OCI-LY7 (cell line): ENCODE data around the gene NAPG. TPM values are rescaled to one million over a fixed set of nuclear protein-coding genes. Genes with fewer than 3 reads are reported as not detected.
"Not testable (repeated sequence)": the region's sequence is repeated elsewhere in the genome, so short reads cannot be mapped to it uniquely, and the experiment has no call there.

ENCODE experiments used
- BruUV-seq: library from RNA; stranded (reverse); fragments of 400-500 nt; replicated peaks from 2 replicates; lab custom pipeline; 2021; lab: Mats Ljungman, UMichigan
- CTCF ChIA-PET: fragments of 300-600 bp; sonication (Branson Sonifier 250); formaldehyde crosslinking; loops from one replicate; lab custom pipeline; 2022; ENCODE audit warnings: antibody characterized with exemption; ENCODE audit not compliant: unreplicated experiment; lab: Charles Lee
- POLR2A ChIA-PET: fragments of 300-600 bp; sonication (Branson Sonifier 250); formaldehyde crosslinking; loops from one replicate; lab custom pipeline; 2022; ENCODE audit warnings: antibody characterized with exemption; lab: Charles Lee
- DNase-seq: peaks from one replicate; pipeline ENCODE4 v3.0.0-alpha.2; 2015; ENCODE audit warnings: low spot score
- H2AFZ ChIP-seq: fragments of 200-600 bp; sonication (generic), shearing (Covaris generic); 2 replicates; pipeline ENCODE4 v1.6.1; 2014; ENCODE audit warnings: mild to moderate bottlenecking, antibody characterized with exemption, low read length, moderate library complexity
- H3K27ac ChIP-seq: fragments of 200-600 bp; sonication (generic); 2 replicates; pipeline ENCODE4 v1.5.1; 2014; ENCODE audit warnings: mixed run types, low read depth, mild to moderate bottlenecking, moderate library complexity, low read length, inconsistent platforms; ENCODE audit not compliant: poor library complexity, severe bottlenecking
- H3K36me3 ChIP-seq: fragments of 200-600 bp; sonication (generic); 2 replicates; pipeline ENCODE4 v1.6.1; 2014; ENCODE audit warnings: mild to moderate bottlenecking, antibody characterized with exemption, low read length, moderate library complexity, mixed read lengths; ENCODE audit not compliant: insufficient read depth
- H3K4me1 ChIP-seq: fragments of 200-600 bp; sonication (generic); 2 replicates; pipeline ENCODE4 v1.5.1; 2014; ENCODE audit warnings: mild to moderate bottlenecking, low read length; ENCODE audit not compliant: insufficient read depth, poor library complexity, severe bottlenecking
- H3K4me2 ChIP-seq: fragments of 200-600 bp; sonication (generic); 2 replicates; pipeline ENCODE4 v1.6.1; 2014; ENCODE audit warnings: mild to moderate bottlenecking, low read length
- H3K4me3 ChIP-seq: fragments of 200-600 bp; sonication (generic); 2 replicates; pipeline ENCODE4 v1.5.1; 2014; ENCODE audit warnings: mild to moderate bottlenecking, low read depth, low read length; ENCODE audit not compliant: poor library complexity, severe bottlenecking
- H3K79me2 ChIP-seq: fragments of 200-600 bp; sonication (generic); 2 replicates; pipeline ENCODE4 v1.6.1; 2016; ENCODE audit warnings: low read depth, mild to moderate bottlenecking, low read length, moderate library complexity, mixed read lengths; ENCODE audit not compliant: insufficient read depth
- H3K9me2 ChIP-seq: fragments of 200-600 bp; sonication (generic); 2 replicates; pipeline ENCODE4 v1.6.1; 2016; ENCODE audit warnings: mild to moderate bottlenecking, low read length, mixed read lengths; ENCODE audit not compliant: insufficient read depth
- H3K9me3 ChIP-seq: fragments of 200-600 bp; sonication (generic); 2 replicates; pipeline ENCODE4 v1.6.1; 2014; ENCODE audit warnings: mild to moderate bottlenecking, mixed run types, low read length, mixed read lengths
- H4K20me1 ChIP-seq: fragments of 200-600 bp; sonication (generic); 2 replicates; pipeline ENCODE4 v1.6.1; 2014; ENCODE audit warnings: mild to moderate bottlenecking, antibody characterized with exemption, low read length, moderate library complexity, mixed read lengths; ENCODE audit not compliant: insufficient read depth
- CTCF ChIP-seq: fragments of 200-600 bp; sonication (generic); conservative IDR thresholded peaks from 2 replicates; pipeline ENCODE4 v1.5.1; 2014; ENCODE audit warnings: mild to moderate bottlenecking, antibody characterized with exemption, low read length, moderate library complexity, mixed read lengths
- EZH2phosphoT487 ChIP-seq: fragments of 200-600 bp; sonication (generic); IDR thresholded peaks from 2 replicates; pipeline ENCODE4 v1.6.1; 2018; ENCODE audit warnings: low read depth, borderline replicate concordance, mild to moderate bottlenecking, mixed run types, antibody characterized with exemption, low read length, moderate library complexity, mixed read lengths
- intact Hi-C: fragments of 100-400 bp; cut with micrococcal nuclease; formaldehyde crosslinking; loops from one replicate; pipeline ENCODE4 v1.10.0; 2022; ENCODE audit not compliant: unreplicated experiment
- total RNA-seq, 2 experiments: library from RNA; depleted of rRNA in 1 of 2; stranded (reverse); fragments of >200 nt in 1 of 2; shearing (Covaris generic) in 1 of 2; gene quantifications; 2 replicates each; pipeline ENCODE4 v1.2.3, GENCODE V29; 2014 to 2022

The NAPG gene
- total RNA-seq, 2 experiments from 2014 or later, result 34.6 to 52.3 TPM

- ChIA-PET CTCF (no interaction called here), POLR2A (interaction anchor here (1.1 to 1.8 kb wide), 2 partner anchors 10 to 21 kb away, joined by 5 to 7 read pairs; no protein-coding TSS in a partner anchor)
- peaks cover 82% of the 10 kb centered on the region for H3K36me3 ChIP-seq
- DNase-seq, result no peak
- H3K9me3 ChIP-seq, result no peaks in the 10 kb centered on the region
- no peaks in the 10 kb centered on the region for H3K9me2 ChIP-seq
- BruUV-seq, result no TSS peak
- no peak overlapping the region for H3K4me3 ChIP-seq
- no peak overlapping the region for H3K4me2 ChIP-seq
- no peak overlapping the region for H3K27ac ChIP-seq
- TF ChIP-seq CTCF (no peak), EZH2phosphoT487 (no peak)
- H2AFZ ChIP-seq, result no peak overlapping the region
- no peaks in the 10 kb centered on the region for H3K4me1 ChIP-seq
- peaks cover 26% of the 10 kb centered on the region; the same call in 1 of the 2 replicates for H3K79me2 ChIP-seq
- no peaks in the 10 kb centered on the region for H4K20me1 ChIP-seq
- intact Hi-C loops, result no loop called here
Measured at GRCh38 chr18:10537765-10538164, 11.9 kb downstream of the NAPG start.

- Histone ChIP-seq H3K36me3 (peaks cover 82% of the 10 kb centered on the region), H3K79me2 (peaks cover 13% of the 10 kb centered on the region; the same call in 1 of the 2 replicates)
- H3K9me2 ChIP-seq, BruUV-seq, DNase-seq, H3K4me2 ChIP-seq, H4K20me1 ChIP-seq, H3K27ac ChIP-seq, intact Hi-C loops, H3K4me3 ChIP-seq, H3K9me3 ChIP-seq, H3K4me1 ChIP-seq, H2AFZ ChIP-seq, CTCF ChIA-PET: not testable (repeated sequence)
- POLR2A ChIA-PET, result interaction anchor here (1.8 kb wide), 1 partner anchor 12 kb away, joined by 7 read pairs; no protein-coding TSS in a partner anchor
Measured at GRCh38 chr18:10539124-10539523, 13.3 kb downstream of the NAPG start.

- Histone ChIP-seq H3K9me3 (no peaks in the 10 kb centered on the region), H3K9me2 (no peaks in the 10 kb centered on the region), H3K4me3 (no peak overlapping the region), H3K4me1 (no peaks in the 10 kb centered on the region), H2AFZ (no peak overlapping the region), H3K27ac (no peak overlapping the region), H4K20me1 (no peaks in the 10 kb centered on the region), H3K36me3 (peaks cover 95% of the 10 kb centered on the region), H3K4me2 (no peak overlapping the region), H3K79me2 (no peaks in the 10 kb centered on the region)
- ChIA-PET CTCF (no interaction called here), POLR2A (interaction anchor here (0.6 to 0.7 kb wide), 2 partner anchors 15 to 22 kb away, joined by 3 read pairs; no protein-coding TSS in a partner anchor)
- no TSS peak for BruUV-seq
- TF ChIP-seq EZH2phosphoT487 (no peak), CTCF (no peak)
- DNase-seq, result no peak
- intact Hi-C loops, result no loop called here
Measured at GRCh38 chr18:10543277-10543676, 17.4 kb downstream of the NAPG start.
